Liver (tissue), 9 donors: Measurements from ENCODE around the gene PHLDB3. TPM values are rescaled to one million over a fixed set of nuclear protein-coding genes. Genes with fewer than 3 reads are reported as not detected.
A peak's percentile ranks its signal among the peaks of the same experiment; 100 is the strongest.

Experiments used
- DNase-seq: peaks from one replicate; pipeline ENCODE4 v3.0.0-alpha.2; 2017; ENCODE audit warnings: low spot score
- H3K27ac ChIP-seq, 2 donors: one replicate each; pipeline ENCODE4 v1.7.0; 2013; ENCODE audit warnings: inconsistent platforms in 2 of 2, low read length in 2 of 2, control low read depth in 1 of 2, low read depth in 1 of 2, mild to moderate bottlenecking in 1 of 2
- H3K27me3 ChIP-seq, 4 donors: one replicate each; pipeline versions ENCODE4 v1.6.1 to v1.7.0; 2013; ENCODE audit warnings: low read length in 3 of 4, inconsistent platforms in 1 of 4, mild to moderate bottlenecking in 1 of 4, moderate library complexity in 1 of 4; ENCODE audit not compliant: control insufficient read depth in 4 of 4, insufficient read depth in 4 of 4
- H3K36me3 ChIP-seq, 4 donors: one replicate each; pipeline versions ENCODE4 v1.6.1 to v1.7.0; 2013; ENCODE audit warnings: low read length in 3 of 4, mild to moderate bottlenecking in 3 of 4, low read depth in 1 of 4, moderate library complexity in 1 of 4; ENCODE audit not compliant: control insufficient read depth in 4 of 4, insufficient read depth in 3 of 4
- H3K4me1 ChIP-seq, 4 donors: one replicate each; pipeline versions ENCODE4 v1.6.1 to v1.7.0; 2013; ENCODE audit warnings: low read length in 3 of 4, mild to moderate bottlenecking in 3 of 4, moderate library complexity in 1 of 4; ENCODE audit not compliant: control insufficient read depth in 4 of 4, insufficient read depth in 4 of 4
- H3K4me3 ChIP-seq, 3 donors: one replicate each; pipeline versions ENCODE4 v1.6.1 to v1.7.0; 2013; ENCODE audit warnings: low read length in 3 of 3, control low read depth in 1 of 3, low read depth in 1 of 3, mild to moderate bottlenecking in 1 of 3
- H3K9ac ChIP-seq, 2 donors: one replicate each; pipeline ENCODE4 v1.7.0; 2013; ENCODE audit warnings: low read length in 2 of 2, mild to moderate bottlenecking in 2 of 2, moderate library complexity in 2 of 2, control low read depth in 1 of 2, low read depth in 1 of 2
- H3K9me3 ChIP-seq, 4 donors: one replicate each; pipeline versions ENCODE4 v1.6.1 to v1.7.0; 2013; ENCODE audit warnings: low read length in 3 of 4; ENCODE audit not compliant: control insufficient read depth in 4 of 4
- ATF3 ChIP-seq: IDR thresholded peaks from 2 replicates; pipeline ENCODE4 v1.6.1; 2016; ENCODE audit warnings: antibody characterized with exemption
- CTCF ChIP-seq: fragments of 150-350 bp; IDR thresholded peaks from 2 replicates; pipeline ENCODE4 v1.5.1; 2017; ENCODE audit warnings: improper control_type of control experiment, low read depth, low read length; ENCODE audit not compliant: missing input control
- FOXA2 ChIP-seq: IDR thresholded peaks from 2 replicates; pipeline ENCODE4 v1.6.1; 2016; ENCODE audit warnings: antibody characterized with exemption
- GABPA ChIP-seq, 2 donors: IDR thresholded peaks in 1 of 2; conservative IDR thresholded peaks in 1 of 2; 2 replicates each; pipeline ENCODE4 v1.6.1; 2016; ENCODE audit warnings: antibody characterized with exemption in 2 of 2, mild to moderate bottlenecking in 1 of 2, moderate library complexity in 1 of 2
- HNF4A ChIP-seq, 2 donors: conservative IDR thresholded peaks; 2 replicates each; pipeline ENCODE4 v1.6.1; 2016; ENCODE audit warnings: antibody characterized with exemption in 2 of 2, mild to moderate bottlenecking in 2 of 2
- HNF4G ChIP-seq: IDR thresholded peaks from 2 replicates; pipeline ENCODE4 v1.6.1; 2016; ENCODE audit warnings: antibody characterized with exemption
- JUND ChIP-seq, 2 donors: IDR thresholded peaks; 2 replicates each; pipeline ENCODE4 v1.6.1; 2016; ENCODE audit warnings: antibody characterized with exemption in 2 of 2
- MAX ChIP-seq: IDR thresholded peaks from 2 replicates; pipeline ENCODE4 v1.6.1; 2016; ENCODE audit warnings: antibody characterized with exemption
- NR2F2 ChIP-seq: IDR thresholded peaks from 2 replicates; pipeline ENCODE4 v1.6.1; 2016; ENCODE audit warnings: antibody characterized with exemption
- RAD21 ChIP-seq, 2 donors: IDR thresholded peaks; 2 replicates each; pipeline ENCODE4 v1.6.1; 2016; ENCODE audit warnings: antibody characterized with exemption in 2 of 2, mild to moderate bottlenecking in 2 of 2
- RXRA ChIP-seq, 2 donors: IDR thresholded peaks; 2 replicates each; pipeline ENCODE4 v1.6.1; 2017 to 2018; ENCODE audit warnings: antibody characterized with exemption in 2 of 2, mild to moderate bottlenecking in 1 of 2
- SP1 ChIP-seq: IDR thresholded peaks from 2 replicates; pipeline ENCODE4 v1.6.1; 2018; ENCODE audit warnings: antibody characterized with exemption, mild to moderate bottlenecking
- TAF1 ChIP-seq: conservative IDR thresholded peaks from 2 replicates; pipeline ENCODE4 v1.6.1; 2016; ENCODE audit warnings: antibody characterized with exemption, mild to moderate bottlenecking
- YY1 ChIP-seq: IDR thresholded peaks from 2 replicates; pipeline ENCODE4 v1.6.1; 2016; ENCODE audit warnings: antibody characterized with exemption, mild to moderate bottlenecking
- ZBTB33 ChIP-seq: IDR thresholded peaks from 2 replicates; pipeline ENCODE4 v1.6.1; 2016; ENCODE audit warnings: antibody characterized with exemption
- WGBS: extraction: QIAGEN DNeasy Blood & Tissue Kit; methylation state at CpG from one replicate; pipeline ENCODE4 v1.1.7; 2013; 5-methylcytosine and 5-hydroxymethylcytosine counted together
- polyA plus RNA-seq, 2 donors: library from polyadenylated mRNA; stranded (reverse) in 1 of 2; unstranded in 1 of 2; fragments of 200-250 nt in 1 of 2; fragments of >200 nt in 1 of 2; fragmentation: Nextera tagmentation in 1 of 2; extraction: Ambion mirVana in 1 of 2; gene quantifications; one replicate each; pipeline versions ENCODE4 v1.2.1 to v1.2.3, GENCODE V29; 2013 to 2015
- total RNA-seq, 2 donors: library from RNA; depleted of rRNA; stranded (reverse); fragments of >200 nt; gene quantifications; one replicate each; pipeline ENCODE4 v1.2.3, GENCODE V29; 2014
- donor health status: healthy.
- donor health status: healthy.
- donor health status: healthy.
- donor health status: healthy.
- donor health status: healthy.

The PHLDB3 gene
- total and polyA plus RNA-seq, 4 donors = 10.6 to 18.2 (median 11.7) TPM

GRCh38 chr19:43525836-43526771, 21.6 kb upstream of the PHLDB3 start:
- WGBS = 3% methylated on average over 26 of the region's 26 CpGs
- Histone ChIP-seq H3K9me3 (no peaks in the 10 kb centered on the region), H3K36me3 (peaks cover 0 to 3% (median under 1%) of the 10 kb centered on the region in 4 donors), H3K27ac (peak overlapping the region; percentile 76 to 85), H3K9ac (peak overlapping the region; percentile 68 to 88), H3K4me3 (peak overlapping the region; percentile 94 to 97 (median 94)), H3K4me1 (peaks cover 0 to 33% (median 27%) of the 10 kb centered on the region in 4 donors), H3K27me3 (no peaks in the 10 kb centered on the region)
- no peak for TF ChIP-seq CTCF
- TF ChIP-seq ZBTB33 = no peak
- TF ChIP-seq MAX = no peak
- DNase-seq = no peak

- 13% methylated on average over 12 of the region's 12 CpGs for WGBS
- H3K9me3 ChIP-seq = no peaks in the 10 kb centered on the region
- peak overlapping the region; percentile 76 to 85 for H3K27ac ChIP-seq
- H3K4me1 ChIP-seq = peaks cover 0 to 33% (median 27%) of the 10 kb centered on the region in 4 donors
- peak overlapping the region; percentile 20 to 88 for H3K9ac ChIP-seq
- H3K27me3 ChIP-seq = no peaks in the 10 kb centered on the region
- DNase-seq = peak; percentile 54
- H3K36me3 ChIP-seq = peaks cover 0 to 3% (median under 1%) of the 10 kb centered on the region in 4 donors
- peak overlapping the region; percentile 94 to 97 (median 94) for H3K4me3 ChIP-seq
- TF ChIP-seq YY1 = peak; percentile 57
- TF ChIP-seq RAD21 (IDR thresholded peaks at IDR 0.05) = peak in 1 of 2 donors; percentile 60
- peak; percentile 83 for TF ChIP-seq SP1
- peak; percentile 88 to 92 for TF ChIP-seq HNF4A (conservative IDR thresholded peaks at IDR 0.05)
- TF ChIP-seq TAF1 = peak; percentile 62
- no peak for TF ChIP-seq FOXA2
- TF ChIP-seq MAX = peak; percentile 100
- peak; percentile 37 for TF ChIP-seq NR2F2
- peak; percentile 61 for TF ChIP-seq ATF3
- no peak for TF ChIP-seq CTCF
- TF ChIP-seq RXRA (IDR thresholded peaks at IDR 0.05) = peak; percentile 77 to 87
- TF ChIP-seq HNF4G = peak; percentile 90
- TF ChIP-seq GABPA (IDR thresholded peaks at IDR 0.05 in 1 of 2, conservative IDR thresholded peaks at IDR 0.05 in 1 of 2) = peak in 1 of 2 donors; percentile 75
- TF ChIP-seq ZBTB33 = peak; percentile 63
- peak; percentile 46 to 58 for TF ChIP-seq JUND (IDR thresholded peaks at IDR 0.05)
These were observed 20.6 kb upstream of the PHLDB3 start for GRCh38 chr19:43524922-43525835.
